ENCODE data around the gene CLIC5.

Gene CLIC5

GRCh38 chr6:45956176-45956575 is 59.5 kb downstream of the CLIC5 start:
- H3K4me3 Mint-ChIP-seq = no peak overlapping the region
- intact Hi-C loops (cut with micrococcal nuclease) = no loop called here
- H3K9me3 Mint-ChIP-seq = no peaks in the 10 kb centered on the region
- H3K27me3 Mint-ChIP-seq = peaks cover 3% of the 10 kb centered on the region
- no peak overlapping the region for H3K27ac Mint-ChIP-seq
- no peaks in the 10 kb centered on the region for H3K4me1 Mint-ChIP-seq (ENCODE audit: low read depth)
- no peaks in the 10 kb centered on the region for H3K36me3 Mint-ChIP-seq (ENCODE audit: low read depth)

GRCh38 chr6:45955597-45955996 is 60.1 kb downstream of the CLIC5 start:
- Mint-ChIP-seq H3K36me3 (ENCODE audit: low read depth) (no peaks in the 10 kb centered on the region), H3K4me1 (ENCODE audit: low read depth) (no peaks in the 10 kb centered on the region), H3K4me3 (no peak overlapping the region), H3K27me3 (peaks cover 3% of the 10 kb centered on the region), H3K27ac (no peak overlapping the region), H3K9me3 (no peaks in the 10 kb centered on the region)
- intact Hi-C loops (cut with micrococcal nuclease) = no loop called here

DNA sequence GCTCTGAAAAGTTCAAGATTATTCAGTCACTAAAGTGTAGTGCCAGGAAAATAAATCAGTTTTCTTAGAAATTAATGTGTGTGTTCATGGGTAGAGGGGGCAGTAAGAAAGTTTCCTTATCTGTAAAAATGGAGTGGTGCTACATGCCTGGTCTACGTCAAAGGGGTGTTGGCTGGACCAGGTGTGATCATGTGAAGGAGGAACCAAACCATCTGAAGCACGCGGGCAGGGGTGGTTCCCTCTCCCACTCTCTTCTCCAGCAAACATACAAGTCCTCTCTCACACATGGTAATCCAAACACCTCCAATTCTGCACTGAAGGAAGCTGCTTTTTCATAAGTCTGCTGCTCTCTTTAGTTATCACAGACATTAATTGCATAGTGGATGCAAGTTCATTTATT is 63.1 kb downstream of the CLIC5 start:
- Mint-ChIP-seq H3K27me3 (peaks cover under 1% of the 10 kb centered on the region), H3K27ac (no peak overlapping the region), H3K9me3 (no peaks in the 10 kb centered on the region), H3K36me3 (ENCODE audit: low read depth) (no peaks in the 10 kb centered on the region), H3K4me3 (no peak overlapping the region), H3K4me1 (ENCODE audit: low read depth) (no peaks in the 10 kb centered on the region)
- intact Hi-C loops (cut with micrococcal nuclease) = no loop called here

DNA sequence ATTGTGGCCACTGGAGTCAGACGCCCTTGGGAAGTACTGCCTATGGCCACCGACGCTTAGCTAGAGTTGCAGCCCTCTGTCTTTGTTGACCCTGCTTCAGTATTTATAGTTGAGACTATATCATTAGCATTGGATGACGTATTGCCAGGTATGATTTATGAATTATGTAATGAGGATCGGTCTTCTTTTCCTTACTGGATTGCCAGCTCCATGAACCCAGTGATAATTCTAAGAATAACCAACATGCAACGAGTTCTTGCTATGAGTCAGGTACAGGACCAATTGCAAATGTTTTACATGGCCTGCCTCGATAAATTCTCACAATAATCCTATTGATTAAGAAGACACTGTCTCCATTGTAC is 63.5 kb downstream of the CLIC5 start:
- intact Hi-C loops (cut with micrococcal nuclease) = no loop called here
- Mint-ChIP-seq H3K27me3 (peaks cover 2% of the 10 kb centered on the region), H3K36me3 (ENCODE audit: low read depth) (no peaks in the 10 kb centered on the region), H3K4me1 (ENCODE audit: low read depth) (no peaks in the 10 kb centered on the region), H3K27ac (no peak overlapping the region), H3K4me3 (no peak overlapping the region), H3K9me3 (no peaks in the 10 kb centered on the region)

DNA sequence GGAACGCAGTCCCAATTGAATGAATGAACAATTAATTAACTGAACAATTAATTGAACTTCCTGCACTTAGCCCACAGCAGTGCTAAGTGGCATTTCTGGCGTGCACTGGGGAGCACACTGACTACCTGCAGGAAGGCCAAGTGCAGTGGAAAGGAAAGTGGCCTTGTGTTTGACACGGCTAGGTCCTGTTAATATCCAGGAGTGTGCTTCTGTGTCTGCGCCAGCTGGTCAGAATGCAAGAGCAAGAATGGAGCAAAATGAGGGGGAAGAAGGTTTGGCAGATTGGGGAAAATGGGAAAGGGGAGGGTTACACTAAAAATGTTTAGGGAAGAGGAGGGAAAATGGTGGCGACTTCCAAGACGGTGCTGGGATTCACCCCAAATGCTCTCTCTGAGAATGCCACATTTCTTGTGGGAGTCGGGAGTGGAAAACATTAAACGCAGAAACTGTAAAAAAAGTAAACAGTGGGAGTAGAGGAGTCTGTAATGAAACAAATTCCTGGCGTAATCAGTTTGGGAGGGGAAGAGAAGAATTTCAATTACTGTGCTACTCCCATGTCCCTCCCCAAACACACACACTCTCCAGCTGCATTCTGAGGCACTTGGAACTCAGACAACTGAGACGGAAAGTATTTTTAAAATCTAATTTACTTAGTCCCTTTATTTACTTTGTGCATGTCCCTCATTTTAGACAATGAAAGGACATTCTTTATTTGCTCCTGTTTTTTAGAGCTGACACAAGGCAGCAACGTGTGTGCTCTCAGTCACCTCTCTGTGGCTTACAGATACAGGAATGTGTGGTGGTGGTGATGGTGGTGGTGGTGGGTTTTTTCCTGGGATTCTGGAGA is 64.1 kb downstream of the CLIC5 start:
- H3K36me3 Mint-ChIP-seq (ENCODE audit: low read depth) = no peaks in the 10 kb centered on the region
- intact Hi-C loops (cut with micrococcal nuclease) = no loop called here
- H3K27me3 Mint-ChIP-seq = peaks cover 2% of the 10 kb centered on the region
- H3K9me3 Mint-ChIP-seq = no peaks in the 10 kb centered on the region
- no peaks in the 10 kb centered on the region for H3K4me1 Mint-ChIP-seq (ENCODE audit: low read depth)
- no peak overlapping the region for H3K27ac Mint-ChIP-seq
- H3K4me3 Mint-ChIP-seq = no peak overlapping the region

GRCh38 chr6:45949256-45949655 is 66.4 kb downstream of the CLIC5 start:
- Mint-ChIP-seq H3K4me1 (ENCODE audit: low read depth) (no peaks in the 10 kb centered on the region), H3K9me3 (no peaks in the 10 kb centered on the region), H3K4me3 (no peak overlapping the region), H3K27me3 (peaks cover 2% of the 10 kb centered on the region), H3K27ac (no peak overlapping the region), H3K36me3 (ENCODE audit: low read depth) (no peaks in the 10 kb centered on the region)
- intact Hi-C loops (cut with micrococcal nuclease) = no loop called here

DNA sequence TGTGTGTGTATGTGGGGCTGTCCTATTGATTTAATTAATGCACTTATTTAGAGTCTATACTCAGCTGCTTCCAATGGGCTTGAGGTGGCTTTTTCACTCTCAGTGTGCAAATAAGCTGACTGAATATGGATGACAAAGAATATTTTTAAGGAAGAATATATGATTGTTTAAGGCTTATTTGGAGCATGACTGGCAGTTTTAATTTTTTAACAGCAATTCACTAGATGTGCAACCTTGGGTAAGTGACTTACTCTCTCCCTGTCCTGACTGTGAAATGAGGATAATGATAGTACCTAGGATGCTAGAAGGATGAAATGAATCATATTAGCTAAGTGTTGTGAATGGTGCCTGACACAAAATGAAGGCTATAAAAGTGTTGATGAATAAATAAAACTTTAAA is 67.9 kb downstream of the CLIC5 start:
- no peak overlapping the region for H3K4me3 Mint-ChIP-seq
- H3K9me3 Mint-ChIP-seq = no peaks in the 10 kb centered on the region
- no peak overlapping the region for H3K27ac Mint-ChIP-seq
- peaks cover 2% of the 10 kb centered on the region for H3K27me3 Mint-ChIP-seq
- peaks cover 4% of the 10 kb centered on the region for H3K4me1 Mint-ChIP-seq (ENCODE audit: low read depth)
- intact Hi-C loops (cut with micrococcal nuclease) = no loop called here
- no peaks in the 10 kb centered on the region for H3K36me3 Mint-ChIP-seq (ENCODE audit: low read depth)

DNA sequence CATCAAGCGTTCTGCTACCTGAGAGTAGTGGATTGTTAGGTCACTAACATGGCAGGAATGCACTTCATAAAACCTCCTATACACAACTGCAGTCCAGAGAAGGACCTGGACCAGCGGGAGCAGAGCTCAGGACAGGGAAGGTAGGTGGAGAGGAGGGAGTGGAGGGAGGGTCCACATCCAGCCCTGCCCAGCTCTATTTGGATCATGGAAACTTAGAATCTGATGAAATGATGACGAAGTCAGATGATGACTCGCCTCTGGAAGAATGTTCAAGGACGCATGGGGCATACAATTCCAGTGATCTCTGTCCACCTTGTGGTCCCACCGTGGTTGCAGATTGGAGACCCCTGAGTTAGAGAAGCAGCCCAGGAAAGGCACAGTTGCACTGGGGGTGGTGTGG is 68.8 kb downstream of the CLIC5 start:
- peaks cover 2% of the 10 kb centered on the region for H3K27me3 Mint-ChIP-seq
- no peak overlapping the region for H3K27ac Mint-ChIP-seq
- H3K4me1 Mint-ChIP-seq (ENCODE audit: low read depth) = peaks cover 7% of the 10 kb centered on the region
- no peaks in the 10 kb centered on the region for H3K9me3 Mint-ChIP-seq
- intact Hi-C loops (cut with micrococcal nuclease) = no loop called here
- no peak overlapping the region for H3K4me3 Mint-ChIP-seq
- no peaks in the 10 kb centered on the region for H3K36me3 Mint-ChIP-seq (ENCODE audit: low read depth)

DNA sequence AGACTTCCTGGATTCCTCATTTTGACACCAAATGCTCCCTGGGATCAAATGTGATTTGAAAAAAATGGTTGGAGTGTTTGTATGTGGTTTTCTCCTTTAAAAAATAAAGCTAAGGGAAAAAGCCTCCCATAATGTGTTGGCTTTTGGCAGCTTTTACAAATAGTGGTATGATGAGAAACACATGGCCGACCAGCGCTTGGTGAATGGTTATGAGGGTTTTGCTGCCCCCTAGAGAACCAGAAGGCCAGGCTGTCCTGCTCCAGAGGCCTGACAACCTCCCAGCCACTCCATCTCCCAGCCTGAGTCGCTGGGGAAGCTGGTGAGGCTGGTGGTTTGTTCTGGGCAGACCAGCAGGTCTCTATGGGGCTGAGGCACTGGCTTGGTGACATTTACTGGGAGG is 69.3 kb downstream of the CLIC5 start:
- intact Hi-C loops (cut with micrococcal nuclease) = no loop called here

GRCh38 chr6:45942953-45943352 is 72.7 kb downstream of the CLIC5 start:
- Mint-ChIP-seq H3K4me1 (ENCODE audit: low read depth) (peaks cover 7% of the 10 kb centered on the region), H3K4me3 (no peak overlapping the region), H3K27ac (no peak overlapping the region), H3K27me3 (peaks cover 2% of the 10 kb centered on the region), H3K36me3 (ENCODE audit: low read depth) (no peaks in the 10 kb centered on the region), H3K9me3 (no peaks in the 10 kb centered on the region)
- intact Hi-C loops (cut with micrococcal nuclease) = no loop called here

More for the DNA sequence above, 69.3 kb downstream of the CLIC5 start:
- Mint-ChIP-seq H3K4me3 (no peak overlapping the region), H3K4me1 (ENCODE audit: low read depth) (peaks cover 7% of the 10 kb centered on the region), H3K9me3 (no peaks in the 10 kb centered on the region), H3K27me3 (peaks cover 2% of the 10 kb centered on the region), H3K36me3 (ENCODE audit: low read depth) (no peaks in the 10 kb centered on the region), H3K27ac (no peak overlapping the region)

- intact Hi-C loops (cut with micrococcal nuclease) = no loop called here
- H3K27ac Mint-ChIP-seq = no peak overlapping the region
Measured at GRCh38 chr6:45933855-45934254, 81.8 kb downstream of the CLIC5 start.

DNA sequence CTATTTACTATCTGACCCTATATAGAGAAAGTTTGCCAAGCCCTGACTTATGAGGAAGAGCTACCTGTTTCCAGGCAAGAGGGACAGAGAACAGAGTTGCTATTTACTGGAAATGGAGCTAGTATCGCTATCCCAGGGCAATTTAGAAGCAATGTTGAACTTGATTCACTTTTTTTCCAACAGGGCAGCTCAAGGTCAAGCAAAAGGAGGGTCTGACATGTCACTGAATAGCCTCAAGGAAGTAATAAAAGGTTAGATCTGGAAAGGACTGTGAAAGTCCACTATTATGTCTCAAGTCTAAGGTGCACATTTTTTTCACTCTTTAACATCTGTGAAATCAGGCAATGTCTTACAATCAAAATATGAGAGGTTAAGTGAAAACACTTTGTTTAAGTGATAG is 84.4 kb downstream of the CLIC5 start:
- peaks cover 2% of the 10 kb centered on the region for H3K27me3 Mint-ChIP-seq
- no peaks in the 10 kb centered on the region for H3K9me3 Mint-ChIP-seq
- H3K4me3 Mint-ChIP-seq = no peak overlapping the region
- no peak overlapping the region for H3K27ac Mint-ChIP-seq
- no peaks in the 10 kb centered on the region for H3K36me3 Mint-ChIP-seq (ENCODE audit: low read depth)
- intact Hi-C loops (cut with micrococcal nuclease) = no loop called here
- no peaks in the 10 kb centered on the region for H3K4me1 Mint-ChIP-seq (ENCODE audit: low read depth)

More at GRCh38 chr6:45933855-45934254, 81.8 kb downstream of the CLIC5 start:
- no peak overlapping the region for H3K4me3 Mint-ChIP-seq
- H3K9me3 Mint-ChIP-seq = no peaks in the 10 kb centered on the region
- no peaks in the 10 kb centered on the region for H3K36me3 Mint-ChIP-seq (ENCODE audit: low read depth)
- H3K27me3 Mint-ChIP-seq = peaks cover 2% of the 10 kb centered on the region
- no peaks in the 10 kb centered on the region for H3K4me1 Mint-ChIP-seq (ENCODE audit: low read depth)

DNA sequence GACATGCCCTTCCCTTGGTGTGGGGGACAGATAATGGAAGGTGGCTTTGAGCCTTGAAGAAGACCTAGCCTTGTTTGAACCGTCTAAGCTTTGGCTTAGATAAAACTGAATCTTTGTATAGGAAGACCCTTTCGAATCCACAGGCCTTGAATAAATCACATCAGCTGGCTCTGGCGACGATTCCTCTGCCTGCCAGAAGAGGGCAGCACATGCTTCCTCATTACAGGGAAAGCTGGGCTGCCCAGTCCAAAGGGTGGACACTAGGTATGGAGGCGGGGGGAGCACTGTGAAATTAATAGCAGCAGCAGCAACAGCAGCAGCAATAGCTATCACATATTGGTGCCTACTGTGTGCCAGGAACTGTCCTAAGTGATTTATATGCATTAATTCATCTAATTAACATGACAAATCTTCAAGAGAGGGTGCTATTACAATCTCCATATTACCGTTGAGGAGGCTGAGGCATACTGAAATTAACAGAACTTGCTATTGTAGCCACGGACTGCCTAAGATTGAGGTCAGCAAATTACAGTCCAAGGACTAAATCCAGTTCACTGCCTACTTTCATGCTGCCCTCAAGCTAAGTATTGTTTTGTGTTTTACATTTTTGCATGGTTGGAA is 85.1 kb downstream of the CLIC5 start:
- no peaks in the 10 kb centered on the region for H3K9me3 Mint-ChIP-seq
- H3K4me3 Mint-ChIP-seq = no peak overlapping the region
- no peaks in the 10 kb centered on the region for H3K36me3 Mint-ChIP-seq (ENCODE audit: low read depth)
- H3K27ac Mint-ChIP-seq = no peak overlapping the region
- intact Hi-C loops (cut with micrococcal nuclease) = no loop called here
- no peaks in the 10 kb centered on the region for H3K4me1 Mint-ChIP-seq (ENCODE audit: low read depth)
- peaks cover 2% of the 10 kb centered on the region for H3K27me3 Mint-ChIP-seq

DNA sequence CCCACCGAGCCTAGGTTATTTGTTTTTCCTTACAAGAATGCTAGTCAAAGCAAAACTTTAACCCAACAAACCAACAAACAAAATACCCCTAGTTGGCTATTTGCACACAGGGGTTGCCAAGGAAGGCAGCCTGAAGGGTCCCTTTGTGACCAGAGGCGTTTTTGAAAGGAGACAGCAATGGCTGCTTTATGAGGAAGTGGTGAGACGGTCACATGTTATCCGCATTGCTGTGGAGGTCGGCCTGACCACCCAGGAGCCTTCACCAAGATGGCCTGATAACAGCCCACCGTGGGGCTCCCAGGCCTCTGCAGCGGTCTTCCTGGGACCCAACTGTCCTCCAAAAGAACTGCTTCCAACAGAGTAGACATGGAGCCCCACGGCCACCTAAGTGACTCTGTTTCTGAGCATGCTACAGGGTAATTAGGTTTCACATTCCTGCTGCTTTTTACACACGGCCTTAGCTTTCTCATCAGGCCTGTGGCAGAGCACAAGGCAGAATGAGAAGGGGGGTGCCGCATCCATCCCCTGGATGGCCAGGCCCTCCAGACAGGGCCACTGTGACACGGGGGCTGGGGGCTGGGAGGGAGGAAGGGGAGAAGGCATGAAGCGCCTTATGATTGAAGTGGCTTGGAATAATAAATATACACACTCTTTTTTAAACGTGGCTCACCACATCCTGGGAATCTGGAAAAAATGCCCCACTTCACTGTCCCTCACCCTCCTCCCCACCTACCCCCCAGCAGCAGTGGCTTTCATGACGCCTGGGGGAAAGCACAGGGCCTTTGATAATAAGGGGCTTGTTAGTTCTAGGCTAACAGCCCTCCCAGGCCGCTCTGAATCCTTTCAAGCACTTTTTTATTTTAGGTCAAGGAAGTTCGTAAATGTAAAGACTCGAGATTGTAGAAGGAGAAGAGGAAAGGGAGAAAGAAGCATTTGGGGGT is 86.0 kb downstream of the CLIC5 start:
- H3K36me3 Mint-ChIP-seq (ENCODE audit: low read depth) = no peaks in the 10 kb centered on the region
- H3K9me3 Mint-ChIP-seq = no peaks in the 10 kb centered on the region
- intact Hi-C loops (cut with micrococcal nuclease) = loop anchor here (5.0 to 10.0 kb wide), 2 partner anchors 185 to 483 kb away; no protein-coding TSS in a partner anchor
- H3K4me1 Mint-ChIP-seq (ENCODE audit: low read depth) = no peaks in the 10 kb centered on the region
- no peak overlapping the region for H3K27ac Mint-ChIP-seq
- H3K4me3 Mint-ChIP-seq = no peak overlapping the region
- H3K27me3 Mint-ChIP-seq = peaks cover 2% of the 10 kb centered on the region

Data from dendritic cell treated with granulocyte-macrophage colony-stimulating factor and Interleukin-4, amounts not matched to agents 40 ng/mL and 50 ng/mL, for 4 days (primary cell).